GM23338 (cell line): ENCODE data around the gene CLDN24. TPM values are rescaled to one million over a fixed set of nuclear protein-coding genes. Genes with fewer than 3 reads are reported as not detected.

ENCODE experiments used
- ATAC-seq: fragments of 200-7000 bp; cut with Tn5 transposase; 3 replicates; pipeline ENCODE4 v1.9.1; 2020
- DNase-seq: peaks from one replicate; pipeline ENCODE4 v3.0.0-alpha.2; 2015; ENCODE audit warnings: low spot score
- H2AFZ ChIP-seq: fragments of 200-600 bp; sonication (generic); 2 replicates; pipeline ENCODE4 v1.8.0; 2016; ENCODE audit warnings: antibody characterized with exemption, mild to moderate bottlenecking, moderate library complexity
- H3F3A ChIP-seq: fragments of 200-600 bp; sonication (generic); replicated peaks from 2 replicates; pipeline ENCODE4 v1.8.0; 2017; ENCODE audit warnings: antibody characterized with exemption, mixed run types, low read depth
- H3K27ac ChIP-seq: fragments of 200-600 bp; sonication (generic); 2 replicates; pipeline ENCODE4 v1.6.1; 2016; ENCODE audit warnings: low read depth
- H3K27me3 ChIP-seq: fragments of 200-600 bp; sonication (generic); 2 replicates; pipeline ENCODE4 v1.8.0; 2016; ENCODE audit warnings: mild to moderate bottlenecking, mixed run types, moderate library complexity; ENCODE audit not compliant: insufficient read depth
- H3K36me3 ChIP-seq: fragments of 200-600 bp; sonication (generic); 2 replicates; pipeline ENCODE4 v1.8.0; 2016; ENCODE audit warnings: mild to moderate bottlenecking; ENCODE audit not compliant: insufficient read depth
- H3K4me1 ChIP-seq: fragments of 200-600 bp; sonication (generic); 2 replicates; pipeline ENCODE4 v1.8.0; 2016; ENCODE audit warnings: mild to moderate bottlenecking, moderate library complexity; ENCODE audit not compliant: insufficient read depth
- H3K4me2 ChIP-seq: fragments of 200-600 bp; sonication (generic); 2 replicates; pipeline ENCODE4 v1.7.1; 2017; ENCODE audit warnings: mixed run types
- H3K4me3 ChIP-seq: fragments of 200-600 bp; sonication (generic); 2 replicates; pipeline ENCODE4 v1.6.1; 2016; ENCODE audit warnings: mixed run types
- H3K79me2 ChIP-seq: fragments of 200-600 bp; sonication (generic); replicated peaks from 2 replicates; pipeline ENCODE4 v1.8.0; 2017; ENCODE audit warnings: mild to moderate bottlenecking; ENCODE audit not compliant: insufficient read depth
- H3K9me2 ChIP-seq: fragments of 200-600 bp; sonication (generic); 2 replicates; pipeline ENCODE4 v1.8.0; 2017; ENCODE audit not compliant: insufficient read depth
- H4K20me1 ChIP-seq: fragments of 200-600 bp; sonication (generic); replicated peaks from 2 replicates; pipeline ENCODE4 v1.8.0; 2017; ENCODE audit warnings: mild to moderate bottlenecking; ENCODE audit not compliant: insufficient read depth
- H3K27ac Mint-ChIP-seq: 2 replicates; pipeline ENCODE4 v1.8.0; 2020; ENCODE audit warnings: inconsistent platforms, mild to moderate bottlenecking, moderate library complexity, mixed read lengths
- H3K27me3 Mint-ChIP-seq: 3 replicates; pipeline ENCODE4 v1.8.0; 2022; ENCODE audit warnings: low read depth, mild to moderate bottlenecking, moderate library complexity, mixed read lengths, inconsistent platforms; ENCODE audit not compliant: insufficient read depth, poor library complexity
- H3K36me3 Mint-ChIP-seq: 3 replicates; pipeline ENCODE4 v1.8.0; 2021; ENCODE audit warnings: low read depth, mild to moderate bottlenecking, inconsistent platforms, moderate library complexity, mixed read lengths
- H3K4me1 Mint-ChIP-seq: 3 replicates; pipeline ENCODE4 v1.8.0; 2020; ENCODE audit warnings: mild to moderate bottlenecking, inconsistent platforms, mixed read lengths
- H3K4me3 Mint-ChIP-seq: 3 replicates; pipeline ENCODE4 v1.8.0; 2021; ENCODE audit warnings: moderate library complexity, mild to moderate bottlenecking, inconsistent platforms, mixed read lengths
- H3K9me3 Mint-ChIP-seq: 3 replicates; pipeline ENCODE4 v1.8.0; 2020; ENCODE audit warnings: moderate library complexity, mild to moderate bottlenecking, inconsistent platforms, mixed read lengths
- CREB1 ChIP-seq: fragments of 250-450 bp; sonication (Bioruptor Pico); IDR thresholded peaks from 2 replicates; pipeline ENCODE4 v1.5.0; 2020; ENCODE audit warnings: low read depth, mild to moderate bottlenecking, moderate library complexity
- ETS1 ChIP-seq: IDR thresholded peaks from 2 replicates; pipeline ENCODE4 v1.6.1; 2016; ENCODE audit warnings: antibody characterized with exemption
- EZH2 ChIP-seq: fragments of 200-600 bp; sonication (generic); IDR thresholded peaks from one replicate; pipeline ENCODE4 v1.8.0; 2017; ENCODE audit warnings: antibody characterized with exemption, mild to moderate bottlenecking, low read depth; ENCODE audit not compliant: unreplicated experiment
- EZH2phosphoT487 ChIP-seq: fragments of 200-600 bp; sonication (generic); IDR thresholded peaks from one replicate; pipeline ENCODE4 v1.8.1; 2018; ENCODE audit warnings: antibody characterized with exemption; ENCODE audit not compliant: unreplicated experiment
- JUNB ChIP-seq: IDR thresholded peaks from one replicate; pipeline ENCODE4 v1.6.1; 2016; ENCODE audit warnings: antibody characterized with exemption; ENCODE audit not compliant: unreplicated experiment
- POLR2AphosphoS5 ChIP-seq: IDR thresholded peaks from 2 replicates; pipeline ENCODE4 v1.6.1; 2016; ENCODE audit warnings: antibody characterized with exemption, low read depth
- STAT1 ChIP-seq: IDR thresholded peaks from one replicate; pipeline ENCODE4 v1.6.1; 2016; ENCODE audit warnings: antibody characterized with exemption; ENCODE audit not compliant: unreplicated experiment
- ZNF114 ChIP-seq: fragments of 250-450 bp; sonication (Bioruptor Pico); IDR thresholded peaks from 2 replicates; pipeline ENCODE4 v1.5.0; 2020; ENCODE audit warnings: mild to moderate bottlenecking, moderate library complexity
- ZNF331 ChIP-seq: fragments of 250-450 bp; sonication (Bioruptor Pico); IDR thresholded peaks from 2 replicates; pipeline ENCODE4 v1.5.0; 2020; ENCODE audit warnings: low read depth, mild to moderate bottlenecking, moderate library complexity
- polyA plus RNA-seq: library from polyadenylated mRNA; unstranded; fragments of >200 nt; fragmentation: Nextera tagmentation; extraction: Ambion mirVana; gene quantifications from 2 replicates; pipeline ENCODE4 v1.2.1, GENCODE V29; 2016
- total RNA-seq: library from RNA; depleted of rRNA; stranded (reverse); fragments of >200 nt; shearing (Covaris generic); gene quantifications from 2 replicates; pipeline ENCODE4 v1.2.3, GENCODE V29; 2014
- TF ChIP-seq, protein P1 (sequence below): IDR thresholded peaks from one replicate; pipeline ENCODE4 v1.6.1; 2018; ENCODE audit warnings: antibody characterized with exemption; ENCODE audit not compliant: unreplicated experiment
- TF ChIP-seq, protein P2 (sequence below): fragments of 250-450 bp; sonication (Bioruptor Pico); IDR thresholded peaks from 2 replicates; pipeline ENCODE4 v1.5.0; 2020; ENCODE audit warnings: mild to moderate bottlenecking, moderate library complexity

Gene CLDN24
- total and polyA plus RNA-seq, 2 experiments from 2014 or later = not detected

- H3K9me3 Mint-ChIP-seq = no peaks in the 10 kb centered on the region
- no peak for ATAC-seq
- no peak overlapping the region for H3K4me2 ChIP-seq
- DNase-seq = no peak
- H3K9me2 ChIP-seq = no peaks in the 10 kb centered on the region
- H3K79me2 ChIP-seq = no peaks in the 10 kb centered on the region
- no peaks in the 10 kb centered on the region for H3K27me3 Mint-ChIP-seq
- no peak overlapping the region for H2AFZ ChIP-seq
- H3K27ac ChIP-seq = no peak overlapping the region
- H3F3A ChIP-seq = no peaks in the 10 kb centered on the region
- no peak overlapping the region for H3K4me3 Mint-ChIP-seq
- H4K20me1 ChIP-seq = 0 out of 2 replicates have a peak, but pooled peaks cover 7% of the 10 kb centered on the region
- no peak overlapping the region for H3K4me3 ChIP-seq
- H3K4me1 ChIP-seq = no peaks in the 10 kb centered on the region
- no peaks in the 10 kb centered on the region for H3K27me3 ChIP-seq
- H3K4me1 Mint-ChIP-seq = no peaks in the 10 kb centered on the region
- TF ChIP-seq EZH2 (no peak), CREB1 (no peak), EZH2phosphoT487 (no peak)
- peaks cover 16% of the 10 kb centered on the region; the same call in 1 of the 2 replicates for H3K36me3 ChIP-seq
- H3K27ac Mint-ChIP-seq = no peak overlapping the region
- peaks cover 41% of the 10 kb centered on the region for H3K36me3 Mint-ChIP-seq
These were observed 7.9 kb downstream of the CLDN24 start for GRCh38 chr4:183314336-183314735.

GRCh38 chr4:183312841-183313240, 9.4 kb downstream of the CLDN24 start:
- no peak for ATAC-seq
- H3K27me3 ChIP-seq = no peaks in the 10 kb centered on the region
- TF ChIP-seq ETS1 (no peak), ZNF331 (CRISPR knock-in tag) (no peak), EZH2phosphoT487 (no peak), CREB1 (no peak), ZNF114 (CRISPR knock-in tag) (no peak), POLR2AphosphoS5 (no peak), STAT1 (no peak), JUNB (no peak)
- TF ChIP-seq, protein P1, sequence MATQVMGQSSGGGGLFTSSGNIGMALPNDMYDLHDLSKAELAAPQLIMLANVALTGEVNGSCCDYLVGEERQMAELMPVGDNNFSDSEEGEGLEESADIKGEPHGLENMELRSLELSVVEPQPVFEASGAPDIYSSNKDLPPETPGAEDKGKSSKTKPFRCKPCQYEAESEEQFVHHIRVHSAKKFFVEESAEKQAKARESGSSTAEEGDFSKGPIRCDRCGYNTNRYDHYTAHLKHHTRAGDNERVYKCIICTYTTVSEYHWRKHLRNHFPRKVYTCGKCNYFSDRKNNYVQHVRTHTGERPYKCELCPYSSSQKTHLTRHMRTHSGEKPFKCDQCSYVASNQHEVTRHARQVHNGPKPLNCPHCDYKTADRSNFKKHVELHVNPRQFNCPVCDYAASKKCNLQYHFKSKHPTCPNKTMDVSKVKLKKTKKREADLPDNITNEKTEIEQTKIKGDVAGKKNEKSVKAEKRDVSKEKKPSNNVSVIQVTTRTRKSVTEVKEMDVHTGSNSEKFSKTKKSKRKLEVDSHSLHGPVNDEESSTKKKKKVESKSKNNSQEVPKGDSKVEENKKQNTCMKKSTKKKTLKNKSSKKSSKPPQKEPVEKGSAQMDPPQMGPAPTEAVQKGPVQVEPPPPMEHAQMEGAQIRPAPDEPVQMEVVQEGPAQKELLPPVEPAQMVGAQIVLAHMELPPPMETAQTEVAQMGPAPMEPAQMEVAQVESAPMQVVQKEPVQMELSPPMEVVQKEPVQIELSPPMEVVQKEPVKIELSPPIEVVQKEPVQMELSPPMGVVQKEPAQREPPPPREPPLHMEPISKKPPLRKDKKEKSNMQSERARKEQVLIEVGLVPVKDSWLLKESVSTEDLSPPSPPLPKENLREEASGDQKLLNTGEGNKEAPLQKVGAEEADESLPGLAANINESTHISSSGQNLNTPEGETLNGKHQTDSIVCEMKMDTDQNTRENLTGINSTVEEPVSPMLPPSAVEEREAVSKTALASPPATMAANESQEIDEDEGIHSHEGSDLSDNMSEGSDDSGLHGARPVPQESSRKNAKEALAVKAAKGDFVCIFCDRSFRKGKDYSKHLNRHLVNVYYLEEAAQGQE = no peak
- TF ChIP-seq, protein P2, sequence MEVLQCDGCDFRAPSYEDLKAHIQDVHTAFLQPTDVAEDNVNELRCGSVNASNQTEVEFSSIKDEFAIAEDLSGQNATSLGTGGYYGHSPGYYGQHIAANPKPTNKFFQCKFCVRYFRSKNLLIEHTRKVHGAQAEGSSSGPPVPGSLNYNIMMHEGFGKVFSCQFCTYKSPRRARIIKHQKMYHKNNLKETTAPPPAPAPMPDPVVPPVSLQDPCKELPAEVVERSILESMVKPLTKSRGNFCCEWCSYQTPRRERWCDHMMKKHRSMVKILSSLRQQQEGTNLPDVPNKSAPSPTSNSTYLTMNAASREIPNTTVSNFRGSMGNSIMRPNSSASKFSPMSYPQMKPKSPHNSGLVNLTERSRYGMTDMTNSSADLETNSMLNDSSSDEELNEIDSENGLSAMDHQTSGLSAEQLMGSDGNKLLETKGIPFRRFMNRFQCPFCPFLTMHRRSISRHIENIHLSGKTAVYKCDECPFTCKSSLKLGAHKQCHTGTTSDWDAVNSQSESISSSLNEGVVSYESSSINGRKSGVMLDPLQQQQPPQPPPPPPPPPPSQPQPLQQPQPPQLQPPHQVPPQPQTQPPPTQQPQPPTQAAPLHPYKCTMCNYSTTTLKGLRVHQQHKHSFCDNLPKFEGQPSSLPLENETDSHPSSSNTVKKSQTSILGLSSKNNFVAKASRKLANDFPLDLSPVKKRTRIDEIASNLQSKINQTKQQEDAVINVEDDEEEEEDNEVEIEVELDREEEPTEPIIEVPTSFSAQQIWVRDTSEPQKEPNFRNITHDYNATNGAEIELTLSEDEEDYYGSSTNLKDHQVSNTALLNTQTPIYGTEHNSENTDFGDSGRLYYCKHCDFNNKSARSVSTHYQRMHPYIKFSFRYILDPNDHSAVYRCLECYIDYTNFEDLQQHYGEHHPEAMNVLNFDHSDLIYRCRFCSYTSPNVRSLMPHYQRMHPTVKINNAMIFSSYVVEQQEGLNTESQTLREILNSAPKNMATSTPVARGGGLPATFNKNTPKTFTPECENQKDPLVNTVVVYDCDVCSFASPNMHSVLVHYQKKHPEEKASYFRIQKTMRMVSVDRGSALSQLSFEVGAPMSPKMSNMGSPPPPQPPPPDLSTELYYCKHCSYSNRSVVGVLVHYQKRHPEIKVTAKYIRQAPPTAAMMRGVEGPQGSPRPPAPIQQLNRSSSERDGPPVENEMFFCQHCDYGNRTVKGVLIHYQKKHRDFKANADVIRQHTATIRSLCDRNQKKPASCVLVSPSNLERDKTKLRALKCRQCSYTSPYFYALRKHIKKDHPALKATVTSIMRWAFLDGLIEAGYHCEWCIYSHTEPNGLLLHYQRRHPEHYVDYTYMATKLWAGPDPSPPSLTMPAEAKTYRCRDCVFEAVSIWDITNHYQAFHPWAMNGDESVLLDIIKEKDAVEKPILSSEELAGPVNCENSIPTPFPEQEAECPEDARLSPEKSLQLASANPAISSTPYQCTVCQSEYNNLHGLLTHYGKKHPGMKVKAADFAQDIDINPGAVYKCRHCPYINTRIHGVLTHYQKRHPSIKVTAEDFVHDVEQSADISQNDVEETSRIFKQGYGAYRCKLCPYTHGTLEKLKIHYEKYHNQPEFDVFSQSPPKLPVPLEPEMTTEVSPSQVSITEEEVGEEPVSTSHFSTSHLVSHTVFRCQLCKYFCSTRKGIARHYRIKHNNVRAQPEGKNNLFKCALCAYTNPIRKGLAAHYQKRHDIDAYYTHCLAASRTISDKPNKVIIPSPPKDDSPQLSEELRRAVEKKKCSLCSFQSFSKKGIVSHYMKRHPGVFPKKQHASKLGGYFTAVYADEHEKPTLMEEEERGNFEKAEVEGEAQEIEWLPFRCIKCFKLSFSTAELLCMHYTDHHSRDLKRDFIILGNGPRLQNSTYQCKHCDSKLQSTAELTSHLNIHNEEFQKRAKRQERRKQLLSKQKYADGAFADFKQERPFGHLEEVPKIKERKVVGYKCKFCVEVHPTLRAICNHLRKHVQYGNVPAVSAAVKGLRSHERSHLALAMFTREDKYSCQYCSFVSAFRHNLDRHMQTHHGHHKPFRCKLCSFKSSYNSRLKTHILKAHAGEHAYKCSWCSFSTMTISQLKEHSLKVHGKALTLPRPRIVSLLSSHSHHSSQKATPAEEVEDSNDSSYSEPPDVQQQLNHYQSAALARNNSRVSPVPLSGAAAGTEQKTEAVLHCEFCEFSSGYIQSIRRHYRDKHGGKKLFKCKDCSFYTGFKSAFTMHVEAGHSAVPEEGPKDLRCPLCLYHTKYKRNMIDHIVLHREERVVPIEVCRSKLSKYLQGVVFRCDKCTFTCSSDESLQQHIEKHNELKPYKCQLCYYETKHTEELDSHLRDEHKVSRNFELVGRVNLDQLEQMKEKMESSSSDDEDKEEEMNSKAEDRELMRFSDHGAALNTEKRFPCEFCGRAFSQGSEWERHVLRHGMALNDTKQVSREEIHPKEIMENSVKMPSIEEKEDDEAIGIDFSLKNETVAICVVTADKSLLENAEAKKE (CRISPR knock-in tag) = no peak
- Mint-ChIP-seq H3K4me1 (no peaks in the 10 kb centered on the region), H3K9me3 (no peaks in the 10 kb centered on the region), H3K4me3 (no peak overlapping the region), H3K36me3 (peaks cover 45% of the 10 kb centered on the region), H3K27me3 (no peaks in the 10 kb centered on the region), H3K27ac (no peak overlapping the region)
- no peak overlapping the region for H3K4me3 ChIP-seq
- H3K4me2 ChIP-seq = no peak overlapping the region
- no peaks in the 10 kb centered on the region for H3K9me2 ChIP-seq
- H3K27ac ChIP-seq = no peak overlapping the region
- no peaks in the 10 kb centered on the region for H3F3A ChIP-seq
- H2AFZ ChIP-seq = no peak overlapping the region
- DNase-seq = no peak
- H3K36me3 ChIP-seq = peaks cover 15% of the 10 kb centered on the region; the same call in 1 of the 2 replicates
- no peaks in the 10 kb centered on the region for H3K79me2 ChIP-seq
- H3K4me1 ChIP-seq = no peaks in the 10 kb centered on the region
- H4K20me1 ChIP-seq = 0 out of 2 replicates have a peak, but pooled peaks cover 7% of the 10 kb centered on the region
